WTC11 (cell line): ENCODE results near the gene PPP1R37.

Source experiments
- CTCF ChIP-seq: fragments of 200-600 bp; IDR thresholded peaks from 2 replicates; pipeline ENCODE4 v1.8.0; 2022; ENCODE audit warnings: antibody characterized with exemption
- ESRRA ChIP-seq: sonication (generic); formaldehyde crosslinking; IDR thresholded peaks from 2 replicates; pipeline ENCODE4 v1.8.1; 2022; ENCODE audit warnings: mild to moderate bottlenecking, missing genetic modification reagents, borderline replicate concordance
- IRF2 ChIP-seq: sonication (generic); formaldehyde crosslinking; IDR thresholded peaks from 2 replicates; pipeline ENCODE4 v1.8.0; 2022; ENCODE audit warnings: low read depth, missing genetic modification reagents, borderline replicate concordance
- MAX ChIP-seq: sonication (generic); formaldehyde crosslinking; IDR thresholded peaks from 2 replicates; pipeline ENCODE4 v1.8.0; 2022; ENCODE audit warnings: mild to moderate bottlenecking, missing genetic modification reagents
- MXD4 ChIP-seq: fragments of 250-450 bp; sonication (Bioruptor Pico); IDR thresholded peaks from 2 replicates; pipeline ENCODE4 v1.8.0; 2021; ENCODE audit warnings: mild to moderate bottlenecking, moderate library complexity, borderline replicate concordance
- NFE2L1 ChIP-seq: sonication (generic); formaldehyde crosslinking; IDR thresholded peaks from 2 replicates; pipeline ENCODE4 v1.8.1; 2023; ENCODE audit warnings: missing genetic modification reagents
- NR3C1 ChIP-seq: sonication (generic); formaldehyde crosslinking; conservative IDR thresholded peaks from 2 replicates; pipeline ENCODE4 v1.8.1; 2023; ENCODE audit warnings: low read depth, mild to moderate bottlenecking, missing genetic modification reagents
- ZBTB43 ChIP-seq: sonication (generic); formaldehyde crosslinking; IDR thresholded peaks from 2 replicates; pipeline ENCODE4 v1.8.1; 2023; ENCODE audit warnings: mild to moderate bottlenecking, missing genetic modification reagents
- ZNF232 ChIP-seq: sonication (generic); formaldehyde crosslinking; IDR thresholded peaks from 2 replicates; pipeline ENCODE4 v1.8.0; 2022; ENCODE audit warnings: mild to moderate bottlenecking, missing genetic modification reagents

GRCh38 chr19:45070861-45071544, 22.0 kb upstream of the PPP1R37 start:
- TF ChIP-seq MXD4 (CRISPR knock-in tag) (no peak), ZBTB43 (CRISPR knock-in tag) (no peak), CTCF (no peak), NR3C1 (CRISPR knock-in tag) (no peak), NFE2L1 (CRISPR knock-in tag) (no peak), IRF2 (CRISPR knock-in tag) (no peak), ZNF232 (CRISPR knock-in tag) (no peak), MAX (no peak), ESRRA (CRISPR knock-in tag) (no peak)
